Ishikawa (cell line): ENCODE results near the gene DAP3.

ENCODE experiments used
- CEBPB ChIP-seq: IDR thresholded peaks from 2 replicates; pipeline ENCODE4 v1.6.1; 2012
- CREB1 ChIP-seq: IDR thresholded peaks from 2 replicates; pipeline ENCODE4 v1.6.1; 2012; ENCODE audit warnings: low read depth
- EGR1 ChIP-seq: IDR thresholded peaks from 2 replicates; pipeline ENCODE4 v1.6.1; 2012
- EP300 ChIP-seq: IDR thresholded peaks from 2 replicates; pipeline ENCODE4 v1.6.1; 2012; ENCODE audit warnings: borderline replicate concordance
- FOXM1 ChIP-seq: IDR thresholded peaks from 2 replicates; pipeline ENCODE4 v1.6.1; 2012; ENCODE audit warnings: low read depth, borderline replicate concordance
- MAX ChIP-seq: IDR thresholded peaks from 2 replicates; pipeline ENCODE4 v1.6.1; 2012
- NFIC ChIP-seq: IDR thresholded peaks from 2 replicates; pipeline ENCODE4 v1.6.1; 2012
- RAD21 ChIP-seq: IDR thresholded peaks from 2 replicates; pipeline ENCODE4 v1.6.1; 2012; ENCODE audit warnings: low read depth
- REST ChIP-seq: IDR thresholded peaks from 2 replicates; pipeline ENCODE4 v1.6.1; 2012; ENCODE audit warnings: low read depth, mild to moderate bottlenecking
- TAF1 ChIP-seq: IDR thresholded peaks from 2 replicates; pipeline ENCODE4 v1.6.1; 2012; ENCODE audit warnings: low read depth, mild to moderate bottlenecking
- TCF12 ChIP-seq: IDR thresholded peaks from 2 replicates; pipeline ENCODE4 v1.6.1; 2012; ENCODE audit warnings: low read depth
- TEAD4 ChIP-seq: IDR thresholded peaks from 2 replicates; pipeline ENCODE4 v1.6.1; 2012
- USF1 ChIP-seq: IDR thresholded peaks from 2 replicates; pipeline ENCODE4 v1.6.1; 2012
- YY1 ChIP-seq: IDR thresholded peaks from 2 replicates; pipeline ENCODE4 v1.6.1; 2012; ENCODE audit warnings: low read depth
- ZBTB7A ChIP-seq: IDR thresholded peaks from 2 replicates; pipeline ENCODE4 v1.6.1; 2012; ENCODE audit warnings: low read depth

The DAP3 gene

GRCh38 chr1:155646307-155646706 lies 42.6 kb upstream of the DAP3 start:
- TF ChIP-seq TAF1 = no peak
- TF ChIP-seq YY1 = no peak

GRCh38 chr1:155648207-155649147 lies 40.4 kb upstream of the DAP3 start:
- TF ChIP-seq ZBTB7A (no peak), TAF1 (no peak), YY1 (no peak), MAX (no peak), USF1 (no peak), EP300 (no peak), REST (no peak), EGR1 (no peak), RAD21 (peak; percentile 81), CEBPB (0 out of 2 replicates have a peak, but pooled peaks have one; percentile 16), TEAD4 (peak; percentile 31; the same call in 1 of the 2 replicates), CREB1 (no peak), FOXM1 (no peak), NFIC (no peak), TCF12 (no peak)

- TF ChIP-seq TCF12 (no peak), CREB1 (no peak), NFIC (no peak), USF1 (no peak), EP300 (no peak), REST (no peak), TEAD4 (no peak), YY1 (no peak), FOXM1 (no peak), TAF1 (no peak), RAD21 (no peak), ZBTB7A (no peak), MAX (no peak), EGR1 (no peak), CEBPB (no peak)
Observed at GRCh38 chr1:155649676-155650075, 39.2 kb upstream of the DAP3 start.

- TF ChIP-seq RAD21 (no peak), CEBPB (peak; percentile 39; the same call in 1 of the 2 replicates), MAX (no peak)
Observed at GRCh38 chr1:155650231-155650757, 38.6 kb upstream of the DAP3 start.

GRCh38 chr1:155651861-155652661 lies 36.8 kb upstream of the DAP3 start:
- TF ChIP-seq CEBPB (no peak), EGR1 (no peak), NFIC (no peak), MAX (no peak), REST (no peak), TCF12 (no peak)
